ENCODE results near the gene LRBA.

DNA sequence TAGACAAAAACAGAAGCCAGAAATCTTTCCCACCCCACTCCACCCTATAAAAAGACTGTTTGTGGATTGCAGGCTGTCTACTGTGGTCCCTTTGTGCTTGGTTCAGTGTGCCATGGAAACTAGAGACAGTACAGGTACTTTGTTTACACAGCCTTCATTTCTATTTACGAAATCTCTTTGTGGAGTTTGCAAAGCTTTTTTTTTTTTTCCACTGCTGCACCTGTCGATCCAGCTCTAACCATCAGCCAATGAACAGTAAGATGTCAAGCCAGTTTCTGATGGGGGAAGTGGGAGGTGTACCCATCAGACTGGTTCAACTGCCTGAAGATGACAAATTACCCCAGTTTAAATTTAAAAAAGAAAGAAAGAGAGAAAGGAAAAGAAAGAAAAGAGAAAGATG is 20.2 kb upstream of the LRBA start:
- TF ChIP-seq CTCF (conservative IDR thresholded peaks at IDR 0.05 in 1 of 2, IDR thresholded peaks at IDR 0.05 in 1 of 2; ENCODE audit: low read depth in 1 of 2, low read length in 2 of 2) (no peak), EZH2 (IDR thresholded peaks at IDR 0.05; ENCODE audit: low read length, missing control alignments) (no peak)

Data from fibroblast of lung (primary cell).